ENCODE data around the gene ZFP1.

The ZFP1 gene

GRCh38 chr16:75147968-75148310, 385 bp upstream of the ZFP1 start:
- no peak for DNase-seq (ENCODE audit: extremely low read depth in 1 of 2, low read depth in 1 of 2)

GRCh38 chr16:75151798-75152197, 3.5 kb downstream of the ZFP1 start:
- no peak for DNase-seq (ENCODE audit: extremely low read depth in 1 of 2, low read depth in 1 of 2)

GRCh38 chr16:75152635-75153034, 4.3 kb downstream of the ZFP1 start:
- DNase-seq (ENCODE audit: extremely low read depth in 1 of 2, low read depth in 1 of 2): no peak

GRCh38 chr16:75160386-75160785, 12.1 kb downstream of the ZFP1 start:
- DNase-seq (ENCODE audit: extremely low read depth in 1 of 2, low read depth in 1 of 2): no peak

- DNase-seq (ENCODE audit: extremely low read depth in 1 of 2, low read depth in 1 of 2): no peak
These were observed 21.6 kb downstream of the ZFP1 start for GRCh38 chr16:75169899-75170405.

GRCh38 chr16:75172578-75172977, 24.3 kb downstream of the ZFP1 start:
- DNase-seq (ENCODE audit: extremely low read depth in 1 of 2, low read depth in 1 of 2): no peak

- no peak for DNase-seq (ENCODE audit: extremely low read depth in 1 of 2, low read depth in 1 of 2)
These were observed 26.8 kb downstream of the ZFP1 start for GRCh38 chr16:75175074-75175473.

- DNase-seq (ENCODE audit: extremely low read depth in 1 of 2, low read depth in 1 of 2): no peak
These were observed 28.6 kb downstream of the ZFP1 start for GRCh38 chr16:75176926-75177325.

GRCh38 chr16:75179208-75179607, 30.9 kb downstream of the ZFP1 start:
- DNase-seq (ENCODE audit: extremely low read depth in 1 of 2, low read depth in 1 of 2): no peak

- no peak for DNase-seq (ENCODE audit: extremely low read depth in 1 of 2, low read depth in 1 of 2)
These were observed 33.3 kb downstream of the ZFP1 start for GRCh38 chr16:75181630-75182029.

- no peak for DNase-seq (ENCODE audit: extremely low read depth in 1 of 2, low read depth in 1 of 2)
These were observed 40.6 kb downstream of the ZFP1 start for GRCh38 chr16:75188832-75189477.

- DNase-seq (ENCODE audit: extremely low read depth in 1 of 2, low read depth in 1 of 2): no peak
These were observed 41.4 kb downstream of the ZFP1 start for GRCh38 chr16:75189638-75190245.

- no peak for DNase-seq (ENCODE audit: extremely low read depth in 1 of 2, low read depth in 1 of 2)
These were observed 44.4 kb downstream of the ZFP1 start for GRCh38 chr16:75192606-75193264.

- no peak for DNase-seq (ENCODE audit: extremely low read depth in 1 of 2, low read depth in 1 of 2)
These were observed 44.9 kb downstream of the ZFP1 start for GRCh38 chr16:75193265-75193650.

GRCh38 chr16:75193730-75194444, 45.6 kb downstream of the ZFP1 start:
- DNase-seq (ENCODE audit: extremely low read depth in 1 of 2, low read depth in 1 of 2): no peak

GRCh38 chr16:75195811-75196790, 47.8 kb downstream of the ZFP1 start:
- no peak for DNase-seq (ENCODE audit: extremely low read depth in 1 of 2, low read depth in 1 of 2)

- DNase-seq (ENCODE audit: extremely low read depth in 1 of 2, low read depth in 1 of 2): no peak
These were observed 48.5 kb downstream of the ZFP1 start for GRCh38 chr16:75196836-75197235.

- DNase-seq (ENCODE audit: extremely low read depth in 1 of 2, low read depth in 1 of 2): no peak
These were observed 49.3 kb downstream of the ZFP1 start for GRCh38 chr16:75197522-75198134.

- DNase-seq (ENCODE audit: extremely low read depth in 1 of 2, low read depth in 1 of 2): no peak
These were observed 49.8 kb downstream of the ZFP1 start for GRCh38 chr16:75198135-75198600.

GRCh38 chr16:75202069-75202590, 53.8 kb downstream of the ZFP1 start:
- DNase-seq (ENCODE audit: extremely low read depth in 1 of 2, low read depth in 1 of 2): no peak

Data from stimulated activated CD8-positive, alpha-beta memory T cell treated with anti-CD3 and anti-CD28 coated beads, Interleukin-7, amount 100 ng/mL, for 48 hours (primary cell).